DMS 273 (cell line): ENCODE measurements around the gene ZNF322.
"Not testable (repeated sequence)": the region's sequence is repeated elsewhere in the genome, so short reads cannot be mapped to it uniquely, and the experiment has no call there.

Experiments used
- DNase-seq: peaks from one replicate; lab custom pipeline; 2025; ENCODE audit not compliant: unreplicated experiment; lab: John Stamatoyannopoulos, UW

ZNF322 gene

GRCh38 chr6:26659042-26659999 lies at the start of gene ZNF322:
ZNF322 (minus strand) TSS chr6:26659746; CDS start chr6:26638553, 21,193 bp downstream.
- peak; percentile 98 for DNase-seq

GRCh38 chr6:26705780-26706179 lies 46.2 kb upstream of the ZNF322 start:
- not testable (repeated sequence) for DNase-seq

GRCh38 chr6:26705352-26705751 lies 45.8 kb upstream of the ZNF322 start:
- DNase-seq, result not testable (repeated sequence)

- DNase-seq, result not testable (repeated sequence)
These were observed 41.6 kb upstream of the ZNF322 start for GRCh38 chr6:26701023-26701747.

GRCh38 chr6:26697496-26697895 lies 38.0 kb upstream of the ZNF322 start:
- not testable (repeated sequence) for DNase-seq

GRCh38 chr6:26689324-26689947 lies 29.9 kb upstream of the ZNF322 start:
- not testable (repeated sequence) for DNase-seq

GRCh38 chr6:26682435-26683042 lies 23.0 kb upstream of the ZNF322 start:
- not testable (repeated sequence) for DNase-seq

GRCh38 chr6:26673287-26673686 lies 13.7 kb upstream of the ZNF322 start:
- DNase-seq, result not testable (repeated sequence)

GRCh38 chr6:26670558-26670957 lies 11.0 kb upstream of the ZNF322 start:
- DNase-seq, result not testable (repeated sequence)

GRCh38 chr6:26670003-26670402 lies 10.5 kb upstream of the ZNF322 start:
- DNase-seq, result not testable (repeated sequence)

- DNase-seq, result peak; percentile 68
These were observed 435 bp upstream of the ZNF322 start for GRCh38 chr6:26660000-26660361.

GRCh38 chr6:26657256-26657655 lies 2.3 kb downstream of the ZNF322 start:
- no peak for DNase-seq

- DNase-seq, result no peak
These were observed 6.5 kb downstream of the ZNF322 start for GRCh38 chr6:26653007-26653406.

GRCh38 chr6:26651133-26651781 lies 8.3 kb downstream of the ZNF322 start:
- DNase-seq, result no peak

GRCh38 chr6:26646074-26646473 lies 13.5 kb downstream of the ZNF322 start:
- DNase-seq, result no peak

GRCh38 chr6:26640806-26641205 lies 18.7 kb downstream of the ZNF322 start:
- DNase-seq, result no peak

GRCh38 chr6:26629359-26629758 lies 30.2 kb downstream of the ZNF322 start:
- no peak for DNase-seq

- no peak for DNase-seq
These were observed 31.7 kb downstream of the ZNF322 start for GRCh38 chr6:26627843-26628242.

- no peak for DNase-seq
These were observed 35.0 kb downstream of the ZNF322 start for GRCh38 chr6:26624557-26624956.

- no peak for DNase-seq
These were observed 36.1 kb downstream of the ZNF322 start for GRCh38 chr6:26623339-26623859.
